IMR-90 (cell line): Measurements from ENCODE around the gene RABIF. TPM values are rescaled to one million over a fixed set of nuclear protein-coding genes. Genes with fewer than 3 reads are reported as not detected.

Experiments
- ATAC-seq: fragments of 200-7000 bp; cut with Tn5 transposase; 2 replicates; pipeline ENCODE4 v1.9.1; 2020; ENCODE audit warnings: low read depth, mild to moderate bottlenecking, moderate library complexity
- Bru-seq: library from RNA; stranded (reverse); fragments of 400-500 nt; gene quantifications from one replicate; lab custom pipeline; 2021; lab: Mats Ljungman, UMichigan
- BruChase-seq, 2 experiments: library from RNA; stranded (reverse); fragments of 400-500 nt; gene quantifications; one replicate each; lab custom pipeline; 2021; lab: Mats Ljungman, UMichigan
- BruUV-seq: library from RNA; stranded (reverse); fragments of 400-500 nt; replicated peaks from 2 replicates; lab custom pipeline; 2021; lab: Mats Ljungman, UMichigan
- CTCF ChIA-PET: fragments of 300-600 bp; formaldehyde crosslinking; extraction: SDS; loops from one replicate; lab custom pipeline; 2021; ENCODE audit warnings: antibody characterized with exemption; lab: Yijun Ruan, JAX
- POLR2A ChIA-PET: fragments of 300-600 bp; sonication (Branson Sonifier 250); formaldehyde crosslinking; loops from one replicate; lab custom pipeline; 2022; ENCODE audit warnings: antibody characterized with exemption; ENCODE audit not compliant: unreplicated experiment; lab: Charles Lee
- DNase-seq: peaks from one replicate; pipeline ENCODE4 v3.0.0; 2013
- H2AFZ ChIP-seq: replicated peaks from 2 replicates; pipeline ENCODE3; 2013; ENCODE audit warnings: low read length, mild to moderate bottlenecking; ENCODE audit not compliant: poor library complexity
- H2AK5ac ChIP-seq: 2 replicates; pipeline ENCODE4 v1.6.1; 2013; ENCODE audit warnings: low read depth, low read length, inconsistent platforms
- H2AK9ac ChIP-seq: replicated peaks from 2 replicates; pipeline ENCODE3; 2013; ENCODE audit warnings: mild to moderate bottlenecking, low read depth, low read length, moderate library complexity; ENCODE audit not compliant: poor library complexity
- H2BK120ac ChIP-seq: 2 replicates; pipeline ENCODE4 v1.6.1; 2013; ENCODE audit warnings: low read depth, low read length, inconsistent platforms
- H2BK15ac ChIP-seq: 3 replicates; pipeline ENCODE4 v1.6.1; 2013; ENCODE audit warnings: low read depth, low read length, inconsistent platforms
- H2BK20ac ChIP-seq: 2 replicates; pipeline ENCODE4 v1.6.1; 2013; ENCODE audit warnings: low read depth, mild to moderate bottlenecking, inconsistent platforms, low read length, moderate library complexity
- H2BK5ac ChIP-seq: 2 replicates; pipeline ENCODE4 v1.6.1; 2013; ENCODE audit warnings: mild to moderate bottlenecking, low read depth, low read length, inconsistent platforms; ENCODE audit not compliant: poor library complexity, severe bottlenecking
- H3K14ac ChIP-seq: replicated peaks from 2 replicates; pipeline ENCODE4 v1.6.1; 2013; ENCODE audit warnings: low read depth, low read length, inconsistent platforms
- H3K18ac ChIP-seq: 2 replicates; pipeline ENCODE4 v1.6.1; 2013; ENCODE audit warnings: low read depth, low read length, control low read depth
- H3K23ac ChIP-seq: 2 replicates; pipeline ENCODE4 v1.6.1; 2013; ENCODE audit warnings: low read depth, low read length, inconsistent platforms
- H3K27ac ChIP-seq: 2 replicates; pipeline ENCODE4 v1.5.1; 2013; ENCODE audit warnings: mild to moderate bottlenecking, control low read depth, low read length; ENCODE audit not compliant: insufficient read depth
- H3K27me3 ChIP-seq: 2 replicates; pipeline ENCODE4 v1.6.1; 2013; ENCODE audit warnings: low read length; ENCODE audit not compliant: control insufficient read depth, insufficient read depth
- H3K36me3 ChIP-seq: 2 replicates; pipeline ENCODE4 v1.6.1; 2013; ENCODE audit warnings: low read length, mixed read lengths; ENCODE audit not compliant: control insufficient read depth, insufficient read depth
- H3K4ac ChIP-seq: 2 replicates; pipeline ENCODE4 v1.6.1; 2013; ENCODE audit warnings: low read depth, low read length, inconsistent platforms
- H3K4me1 ChIP-seq: 2 replicates; pipeline ENCODE4 v1.6.1; 2013; ENCODE audit warnings: low read length, mixed read lengths; ENCODE audit not compliant: control insufficient read depth, insufficient read depth
- H3K4me2 ChIP-seq: 2 replicates; pipeline ENCODE4 v1.6.1; 2013; ENCODE audit warnings: low read depth, mild to moderate bottlenecking, control low read depth, low read length, moderate library complexity
- H3K4me3 ChIP-seq: 2 replicates; pipeline ENCODE4 v1.5.1; 2013; ENCODE audit warnings: low read depth, mild to moderate bottlenecking, control low read depth, low read length, moderate library complexity; ENCODE audit not compliant: insufficient read depth
- H3K56ac ChIP-seq: 2 replicates; pipeline ENCODE4 v1.6.1; 2013; ENCODE audit warnings: low read length, inconsistent platforms; ENCODE audit not compliant: insufficient read depth; ENCODE audit errors: extremely low read depth
- H3K79me1 ChIP-seq, 2 experiments: 2 replicates each; pipeline ENCODE4 v1.6.1; 2013; ENCODE audit warnings: low read length in 2 of 2, inconsistent platforms in 1 of 2, low read depth in 1 of 2
- H3K9ac ChIP-seq: 2 replicates; pipeline ENCODE4 v1.6.1; 2013; ENCODE audit warnings: low read depth, low read length, control low read depth
- H3K9me1 ChIP-seq: 2 replicates; pipeline ENCODE4 v1.6.1; 2013; ENCODE audit warnings: low read length, inconsistent platforms; ENCODE audit not compliant: insufficient read depth
- H3K9me3 ChIP-seq: 2 replicates; pipeline ENCODE4 v1.6.1; 2013; ENCODE audit warnings: low read length; ENCODE audit not compliant: control insufficient read depth, insufficient read depth
- H4K20me1 ChIP-seq: 2 replicates; pipeline ENCODE4 v1.6.1; 2013; ENCODE audit warnings: low read length, inconsistent platforms; ENCODE audit not compliant: insufficient read depth
- H4K5ac ChIP-seq: 2 replicates; pipeline ENCODE4 v1.6.1; 2013; ENCODE audit warnings: mild to moderate bottlenecking, low read depth, low read length, control low read depth
- H4K8ac ChIP-seq, 2 experiments: 2 replicates each; pipeline ENCODE4 v1.6.1; 2013; ENCODE audit warnings: low read depth in 2 of 2, low read length in 2 of 2, control low read depth in 1 of 2, inconsistent platforms in 1 of 2
- H4K91ac ChIP-seq: 2 replicates; pipeline ENCODE4 v1.6.1; 2013; ENCODE audit warnings: low read depth, low read length, inconsistent platforms; ENCODE audit not compliant: insufficient read depth
- BHLHE40 ChIP-seq: fragments of 150-350 bp; IDR thresholded peaks from 2 replicates; pipeline ENCODE4 v1.6.1; 2016; ENCODE audit warnings: mild to moderate bottlenecking, low read depth, low read length
- CEBPB ChIP-seq: IDR thresholded peaks from 2 replicates; pipeline ENCODE4 v1.6.1; 2012; ENCODE audit warnings: low read depth, low read length, improper control_type of control experiment
- CHD1 ChIP-seq: IDR thresholded peaks from 2 replicates; pipeline ENCODE4 v1.6.1; 2012; ENCODE audit warnings: low read depth, low read length, improper control_type of control experiment
- FOS ChIP-seq: fragments of 150-350 bp; IDR thresholded peaks from 2 replicates; pipeline ENCODE4 v1.6.1; 2016; ENCODE audit warnings: low read depth, low read length
- NFE2L2 ChIP-seq: fragments of 150-350 bp; IDR thresholded peaks from 2 replicates; pipeline ENCODE4 v1.6.1; 2016; ENCODE audit warnings: low read depth, mild to moderate bottlenecking, low read length
- RCOR1 ChIP-seq: IDR thresholded peaks from 2 replicates; pipeline ENCODE4 v1.6.1; 2012; ENCODE audit warnings: mild to moderate bottlenecking, low read length, improper control_type of control experiment; ENCODE audit not compliant: insufficient replicate concordance
- RFX5 ChIP-seq: IDR thresholded peaks from 2 replicates; pipeline ENCODE4 v1.8.0; 2012; ENCODE audit warnings: low read depth, mild to moderate bottlenecking, low read length, moderate library complexity
- SMC3 ChIP-seq: fragments of 150-350 bp; IDR thresholded peaks from 2 replicates; pipeline ENCODE4 v1.6.1; 2016; ENCODE audit warnings: low read depth, mild to moderate bottlenecking, antibody characterized with exemption, low read length, moderate library complexity
- WGBS, 2 experiments: methylation state at CpG; one replicate each; pipeline versions ENCODE4 v1.1.5 to v1.1.7; 2013; ENCODE audit warnings: missing lambda C conversion rate in 2 of 2; ENCODE audit not compliant: insufficient read length in 1 of 2; ENCODE audit errors: extremely low coverage in 2 of 2; 5-methylcytosine and 5-hydroxymethylcytosine counted together
- dilution Hi-C: fragments of 300-500 bp; cut with HindIII; formaldehyde crosslinking; loops from one replicate; pipeline ENCODE4 v1.14.3; 2018; ENCODE audit warnings: low sequenced_read_pairs; ENCODE audit not compliant: unreplicated experiment
- in situ Hi-C: fragments of 300-500 bp; cut with MboI; formaldehyde crosslinking; loops from 3 replicates; pipeline ENCODE4 v1.14.3; 2019; ENCODE audit warnings: low sequenced_read_pairs, inconsistent platforms, mixed read lengths
- intact Hi-C: fragments of 100-400 bp; cut with micrococcal nuclease; formaldehyde crosslinking; loops from 2 replicates; pipeline ENCODE4 v1.10.0; 2022
- long read RNA-seq: library from polyadenylated mRNA; unstranded; transcript quantifications from one replicate; pipeline ENCODE4 v2.0.0, GENCODE V29; 2021; ENCODE audit not compliant: unreplicated experiment
- polyA plus RNA-seq, 3 experiments: library from polyadenylated mRNA; depleted of rRNA; stranded (reverse); fragments of >200 nt; gene quantifications; 2 replicates each; pipeline ENCODE4 v1.2.3, GENCODE V29; 2012; ENCODE audit warnings: low replicate concordance in 1 of 3
- total RNA-seq: library from RNA; depleted of rRNA; stranded (reverse); fragments of >200 nt; gene quantifications from 2 replicates; pipeline ENCODE4 v1.2.3, GENCODE V29; 2012; rRNA removed
- TF ChIP-seq, protein P1 (sequence below): fragments of 150-350 bp; IDR thresholded peaks from 2 replicates; pipeline ENCODE4 v1.6.1; 2016; ENCODE audit warnings: low read depth, mild to moderate bottlenecking, low read length, moderate library complexity, borderline replicate concordance
- TF ChIP-seq, protein P2 (sequence below): conservative IDR thresholded peaks from 2 replicates; pipeline ENCODE4 v1.5.1; 2012; ENCODE audit warnings: mild to moderate bottlenecking, low read depth, low read length, improper control_type of control experiment
- TF ChIP-seq, protein P3 (sequence below): fragments of 150-350 bp; IDR thresholded peaks from 2 replicates; pipeline ENCODE4 v1.6.1; 2017; ENCODE audit warnings: mild to moderate bottlenecking, antibody characterized with exemption, low read length, low read depth

The RABIF gene
- total RNA-seq, result 4.8 and 6.9 TPM in 2 replicates
- 7.8 and 7.9 TPM in 2 replicates for polyA plus RNA-seq (2012; rRNA removed)
- polyA plus RNA-seq (2012; cell fraction: cytosol; rRNA removed), result 4.8 and 4.9 TPM in 2 replicates
- 1.3 and 4.1 TPM in 2 replicates for polyA plus RNA-seq (2012; cell fraction: nucleus; rRNA removed; ENCODE audit: low replicate concordance)
- Bru-seq, nascent RNA, result percentile 61 among the genes with signal in this experiment
- BruChase-seq, experiment 1, labeled RNA remaining after a 6-hour chase, result percentile 57 among the genes with signal in this experiment
- BruChase-seq, experiment 2, labeled RNA remaining after a 2-hour chase, result percentile 55 among the genes with signal in this experiment
- long read RNA-seq, transcript RABIF-201 (2 exons, 2,430 nt), result major isoform, 10 of 10 reads
- long read RNA-seq, partial matches to known transcripts, result 0 of 10 reads
- long read RNA-seq, other reads (novel, unspliced or antisense), result 0 of 10 reads

DNA sequence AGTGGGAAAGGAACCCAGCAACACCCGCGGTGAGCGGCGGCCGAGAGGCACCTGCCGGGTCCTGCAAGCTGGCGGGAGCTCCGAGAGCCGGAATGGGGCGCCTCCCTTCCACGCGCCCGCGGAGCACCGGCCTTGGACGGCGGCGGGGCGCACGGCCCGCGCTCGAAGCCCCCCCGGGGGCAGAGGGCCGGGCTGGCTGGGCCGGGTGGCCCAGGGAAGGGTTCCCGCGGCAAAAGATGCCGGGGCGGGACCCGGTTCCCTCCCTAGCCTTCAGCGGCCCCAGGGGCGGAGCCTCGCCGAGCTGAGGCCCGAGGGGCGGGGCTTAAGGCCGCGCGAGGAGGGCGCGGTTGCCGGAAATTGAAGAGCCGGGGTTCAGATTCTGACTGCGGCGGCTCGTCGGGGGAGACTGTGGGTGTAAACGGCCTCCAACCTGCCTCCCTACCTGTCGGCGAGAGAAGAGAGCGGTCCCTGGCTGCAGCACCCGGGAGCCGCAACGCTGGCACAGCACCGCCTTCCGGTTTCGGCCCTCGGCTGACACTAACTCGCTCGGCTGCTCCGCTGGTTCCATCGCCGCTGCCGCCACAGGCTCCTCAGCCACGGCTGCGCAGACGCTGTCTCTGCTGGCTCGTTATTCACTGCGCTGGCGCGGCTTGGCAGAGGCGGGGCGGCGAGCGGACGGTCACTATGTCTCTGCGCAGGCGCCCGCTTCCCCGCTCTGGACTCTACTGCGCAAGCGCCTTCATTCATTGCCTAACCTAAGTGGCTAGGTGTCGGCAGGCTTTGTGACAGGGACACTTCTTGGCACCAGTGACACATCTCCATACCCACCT, at the start of gene RABIF:
TSS of gene RABIF (minus strand) at position 619 of the 830 bp plus-strand sequence. CDS start at position 568, 51 bp downstream.
- intact Hi-C loops, result loop anchor here (1.0 kb wide), 1 partner anchor 80 kb away; the partner anchor contains the start of gene KDM5B
- no peak within 1 kb of the TSS for H2BK20ac ChIP-seq
- peak within 1 kb of the TSS; percentile 78 for H2BK5ac ChIP-seq
- H3K4ac ChIP-seq, result peak within 1 kb of the TSS; percentile 62
- ATAC-seq (peak; percentile 98), DNase-seq (peak; percentile 91)
- no peak within 1 kb of the TSS for H2AK5ac ChIP-seq
- H3K4me1 ChIP-seq, result no peaks in the 10 kb centered on the region
- H3K27me3 ChIP-seq, result no peaks in the 10 kb centered on the region
- POLR2A ChIA-PET, result no interaction called here
- peak within 1 kb of the TSS; percentile 91 for H2AFZ ChIP-seq
- peak within 1 kb of the TSS; percentile 5 to 94 for H4K8ac ChIP-seq
- no peaks in the 10 kb centered on the region for H3K9me1 ChIP-seq
- in situ Hi-C loops, result no loop called here
- H3K23ac ChIP-seq, result peak within 1 kb of the TSS; percentile 2; the same call in 1 of the 2 replicates
- H3K56ac ChIP-seq, result peak within 1 kb of the TSS; percentile 63
- CTCF ChIA-PET, result no interaction called here
- 0% methylated on average over 48 of the region's 84 CpGs; no CpG with 5 or more reads in 1 of the 2 experiments for WGBS, 2 experiments
- H4K91ac ChIP-seq, result peak within 1 kb of the TSS; percentile 49; the same call in 1 of the 2 replicates
- H2BK15ac ChIP-seq, result no peak within 1 kb of the TSS; the same call in 2 of the 3 replicates
- H2BK120ac ChIP-seq, result peak within 1 kb of the TSS; percentile 36; the same call in 1 of the 2 replicates
- peaks cover 17 to 30% of the 10 kb centered on the region in 2 experiments for H3K79me1 ChIP-seq
- peak within 1 kb of the TSS; percentile 15 for H2AK9ac ChIP-seq
- no peaks in the 10 kb centered on the region for H3K9me3 ChIP-seq
- peak within 1 kb of the TSS; percentile 80 for H3K4me3 ChIP-seq
- peak within 1 kb of the TSS; percentile 54 for H3K14ac ChIP-seq
- H3K4me2 ChIP-seq, result peak within 1 kb of the TSS; percentile 98
- no TSS peak for BruUV-seq
- dilution Hi-C loops, result no loop called here
- peak within 1 kb of the TSS; percentile 85 for H3K27ac ChIP-seq
- peak within 1 kb of the TSS; percentile 79 for H3K9ac ChIP-seq
- peaks cover 2% of the 10 kb centered on the region; the same call in 1 of the 2 replicates for H4K20me1 ChIP-seq
- peaks cover 8% of the 10 kb centered on the region for H3K36me3 ChIP-seq
- no peak within 1 kb of the TSS for H3K18ac ChIP-seq
- peak within 1 kb of the TSS; percentile 62 for H4K5ac ChIP-seq
- TF ChIP-seq, protein P1, sequence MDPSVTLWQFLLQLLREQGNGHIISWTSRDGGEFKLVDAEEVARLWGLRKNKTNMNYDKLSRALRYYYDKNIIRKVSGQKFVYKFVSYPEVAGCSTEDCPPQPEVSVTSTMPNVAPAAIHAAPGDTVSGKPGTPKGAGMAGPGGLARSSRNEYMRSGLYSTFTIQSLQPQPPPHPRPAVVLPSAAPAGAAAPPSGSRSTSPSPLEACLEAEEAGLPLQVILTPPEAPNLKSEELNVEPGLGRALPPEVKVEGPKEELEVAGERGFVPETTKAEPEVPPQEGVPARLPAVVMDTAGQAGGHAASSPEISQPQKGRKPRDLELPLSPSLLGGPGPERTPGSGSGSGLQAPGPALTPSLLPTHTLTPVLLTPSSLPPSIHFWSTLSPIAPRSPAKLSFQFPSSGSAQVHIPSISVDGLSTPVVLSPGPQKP, result no peak
- TF ChIP-seq, protein P2, sequence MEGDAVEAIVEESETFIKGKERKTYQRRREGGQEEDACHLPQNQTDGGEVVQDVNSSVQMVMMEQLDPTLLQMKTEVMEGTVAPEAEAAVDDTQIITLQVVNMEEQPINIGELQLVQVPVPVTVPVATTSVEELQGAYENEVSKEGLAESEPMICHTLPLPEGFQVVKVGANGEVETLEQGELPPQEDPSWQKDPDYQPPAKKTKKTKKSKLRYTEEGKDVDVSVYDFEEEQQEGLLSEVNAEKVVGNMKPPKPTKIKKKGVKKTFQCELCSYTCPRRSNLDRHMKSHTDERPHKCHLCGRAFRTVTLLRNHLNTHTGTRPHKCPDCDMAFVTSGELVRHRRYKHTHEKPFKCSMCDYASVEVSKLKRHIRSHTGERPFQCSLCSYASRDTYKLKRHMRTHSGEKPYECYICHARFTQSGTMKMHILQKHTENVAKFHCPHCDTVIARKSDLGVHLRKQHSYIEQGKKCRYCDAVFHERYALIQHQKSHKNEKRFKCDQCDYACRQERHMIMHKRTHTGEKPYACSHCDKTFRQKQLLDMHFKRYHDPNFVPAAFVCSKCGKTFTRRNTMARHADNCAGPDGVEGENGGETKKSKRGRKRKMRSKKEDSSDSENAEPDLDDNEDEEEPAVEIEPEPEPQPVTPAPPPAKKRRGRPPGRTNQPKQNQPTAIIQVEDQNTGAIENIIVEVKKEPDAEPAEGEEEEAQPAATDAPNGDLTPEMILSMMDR, result peak; percentile 32
- TF ChIP-seq SMC3 (no peak), NFE2L2 (no peak), FOS (no peak), RCOR1 (no peak), BHLHE40 (no peak), RFX5 (no peak), CHD1 (no peak), CEBPB (peak; percentile 86)
- TF ChIP-seq, protein P3, sequence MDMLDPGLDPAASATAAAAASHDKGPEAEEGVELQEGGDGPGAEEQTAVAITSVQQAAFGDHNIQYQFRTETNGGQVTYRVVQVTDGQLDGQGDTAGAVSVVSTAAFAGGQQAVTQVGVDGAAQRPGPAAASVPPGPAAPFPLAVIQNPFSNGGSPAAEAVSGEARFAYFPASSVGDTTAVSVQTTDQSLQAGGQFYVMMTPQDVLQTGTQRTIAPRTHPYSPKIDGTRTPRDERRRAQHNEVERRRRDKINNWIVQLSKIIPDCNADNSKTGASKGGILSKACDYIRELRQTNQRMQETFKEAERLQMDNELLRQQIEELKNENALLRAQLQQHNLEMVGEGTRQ, result no peak
